ENCODE measurements around the gene DYSF.

DYSF gene

DNA sequence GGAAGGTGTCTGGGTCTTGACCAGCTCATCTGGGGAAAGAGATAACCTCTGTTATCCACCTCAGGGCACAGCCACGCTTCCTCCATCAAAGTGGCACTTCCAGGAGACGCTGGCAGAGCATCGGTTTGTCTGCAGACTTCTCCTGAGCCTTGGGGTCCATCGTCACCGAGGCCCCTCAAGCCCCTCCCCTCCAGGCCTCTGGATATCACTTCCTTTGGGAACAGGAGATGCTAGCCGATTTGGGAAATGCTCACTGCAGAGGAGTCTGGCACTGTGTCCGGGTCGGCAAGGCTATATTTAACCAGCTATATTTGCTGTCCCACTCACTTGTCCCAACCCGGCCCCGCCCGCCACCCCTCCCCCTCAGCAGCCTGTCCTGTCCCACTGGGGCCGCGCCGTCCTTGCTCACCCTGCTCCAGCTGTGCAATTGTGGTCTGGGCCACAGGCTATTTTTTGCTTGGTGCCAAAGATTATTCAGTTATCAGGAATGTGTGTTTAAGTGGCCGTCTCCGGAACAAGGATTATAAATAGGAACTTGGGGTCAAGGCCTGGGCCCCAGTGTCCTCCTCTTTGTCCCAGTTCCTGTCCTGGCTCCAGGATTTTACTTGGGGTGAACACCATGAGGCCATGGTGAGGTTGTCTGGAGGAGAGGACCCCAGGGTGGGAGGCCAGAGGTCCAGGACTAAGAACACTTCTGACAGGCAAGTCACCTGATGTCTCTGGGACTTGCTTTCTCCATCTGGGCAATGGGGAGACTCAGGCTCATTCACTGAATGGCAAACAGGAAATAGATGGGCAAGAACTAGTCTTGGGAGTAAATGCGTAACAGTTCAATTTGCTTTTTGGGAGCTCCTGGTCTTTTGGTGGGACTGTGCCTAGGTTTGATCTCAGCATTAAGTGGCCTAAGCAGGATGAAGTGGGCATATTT is 263.6 kb downstream of the DYSF start:
- no peak for DNase-seq

DNA sequence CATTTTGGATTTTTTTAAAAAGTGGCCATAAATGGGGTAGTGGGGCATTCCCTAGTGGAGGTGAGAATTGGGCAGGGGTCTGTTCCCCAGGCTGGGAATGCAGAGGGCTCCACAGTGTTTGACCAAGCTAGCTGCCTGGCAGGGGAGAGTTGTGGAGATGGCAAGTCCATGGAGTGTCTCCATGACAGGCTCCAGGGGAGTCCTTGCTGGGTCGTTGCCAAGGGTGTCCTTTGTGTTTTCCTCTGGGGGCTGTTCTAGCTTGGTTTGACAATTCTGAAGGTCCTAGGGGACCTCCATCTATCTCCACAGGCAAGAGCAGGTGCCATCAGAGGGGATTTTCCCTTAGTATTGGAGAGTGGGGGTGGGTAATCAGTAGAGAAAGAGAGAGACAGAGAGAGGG is 265.3 kb downstream of the DYSF start:
- DNase-seq = no peak

DNA sequence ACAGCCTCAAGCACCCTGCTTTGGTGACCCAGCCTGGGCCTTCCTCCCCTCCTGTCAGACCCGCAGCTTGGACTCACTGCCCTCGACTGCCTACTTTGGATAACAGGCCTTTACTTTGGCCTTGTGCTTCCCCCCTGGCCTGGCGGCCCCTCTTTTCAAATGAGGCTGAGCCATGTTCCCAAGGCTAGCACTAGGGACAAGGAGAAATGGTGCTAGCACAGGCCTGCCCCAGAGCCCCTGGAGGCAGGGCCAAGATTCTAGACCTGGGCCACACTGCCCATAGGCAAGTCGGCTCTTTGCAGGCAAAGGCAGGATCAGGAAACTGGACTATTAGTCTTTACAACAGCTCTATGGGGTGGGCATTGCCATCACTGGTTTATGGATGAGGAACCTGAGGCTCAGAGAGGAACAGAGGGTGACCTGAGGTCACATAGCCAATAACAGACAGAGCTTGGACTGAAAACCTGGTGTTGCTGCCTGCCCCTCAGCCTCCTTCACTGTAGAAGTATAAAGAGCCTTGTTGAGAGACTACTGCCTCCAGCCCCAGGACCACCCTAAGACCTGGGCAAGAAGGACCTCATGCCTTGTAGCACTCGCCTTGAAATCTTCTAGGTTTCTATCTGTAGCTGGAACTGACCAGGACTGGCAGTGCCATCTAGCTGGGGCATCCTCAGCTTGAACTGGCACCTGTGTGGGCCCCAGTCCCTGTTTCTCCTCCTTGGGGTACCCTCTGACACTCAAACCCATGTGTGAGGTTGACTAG is 266.3 kb downstream of the DYSF start:
- no peak for DNase-seq

DNA sequence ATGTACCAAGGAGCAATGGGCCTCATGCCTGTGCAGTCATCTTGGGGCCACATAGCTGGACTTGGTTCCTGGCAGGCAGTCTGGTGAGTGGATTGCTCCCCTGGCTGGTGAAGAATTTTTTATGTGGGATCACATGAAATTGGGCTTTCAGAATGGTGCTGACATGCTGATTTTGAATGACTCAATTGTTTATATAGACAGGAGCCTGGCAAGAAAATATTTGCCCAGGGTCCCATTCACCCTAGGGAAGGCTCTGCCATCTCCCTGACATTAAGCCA is 266.9 kb downstream of the DYSF start:
- no peak for DNase-seq

DNA sequence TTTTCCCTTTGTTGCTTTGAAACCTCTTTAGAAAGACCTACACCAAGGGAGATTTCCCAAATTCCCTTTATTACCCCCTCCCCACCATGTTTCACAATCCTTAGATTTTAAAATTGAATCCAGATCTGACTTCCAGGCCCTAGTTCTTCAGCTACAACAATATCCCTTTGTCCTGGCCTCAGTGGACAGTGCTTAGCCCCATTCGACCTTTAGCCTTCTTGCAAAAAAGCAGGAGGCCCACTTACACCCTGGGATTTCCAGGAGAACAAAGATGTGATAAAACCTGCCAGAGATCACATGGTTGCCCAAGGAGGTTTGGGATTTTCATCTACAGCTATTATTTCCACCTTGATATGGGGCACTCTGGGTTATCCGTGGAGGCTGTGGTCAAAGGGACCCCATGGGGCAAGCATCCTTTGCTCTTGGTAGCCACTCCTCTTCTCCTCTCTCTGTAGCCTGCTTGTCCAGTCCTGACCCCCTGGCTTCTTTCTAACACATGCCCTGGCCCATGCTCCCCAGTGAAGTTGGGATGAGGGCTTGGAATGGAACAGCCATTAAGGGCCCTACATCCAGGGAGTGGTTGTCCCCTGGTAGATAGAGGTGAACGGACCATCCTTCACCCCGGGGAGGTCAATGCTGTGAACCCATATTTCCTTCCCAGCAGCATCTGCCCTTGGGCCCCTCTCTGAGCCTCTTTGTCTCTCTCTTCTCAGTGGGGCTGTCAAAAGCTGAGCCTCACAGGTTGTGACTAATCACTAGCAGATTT is 267.4 kb downstream of the DYSF start:
- no peak for DNase-seq

DNA sequence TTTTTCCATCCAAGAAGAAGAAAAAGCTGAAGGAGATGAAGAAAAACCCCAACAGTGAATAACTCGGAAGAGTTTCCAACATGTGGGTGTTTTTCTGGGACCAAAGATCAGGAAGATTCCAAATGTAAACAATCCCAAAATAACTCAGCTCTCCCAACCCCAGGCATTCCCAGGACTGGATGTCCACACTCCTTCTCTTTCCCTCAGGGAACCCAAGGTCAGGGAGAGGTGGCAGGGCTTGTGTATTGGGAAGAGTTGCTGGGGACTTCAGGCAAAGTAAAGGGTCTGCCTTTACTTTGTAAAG is 268.0 kb downstream of the DYSF start:
- no peak for DNase-seq

DNA sequence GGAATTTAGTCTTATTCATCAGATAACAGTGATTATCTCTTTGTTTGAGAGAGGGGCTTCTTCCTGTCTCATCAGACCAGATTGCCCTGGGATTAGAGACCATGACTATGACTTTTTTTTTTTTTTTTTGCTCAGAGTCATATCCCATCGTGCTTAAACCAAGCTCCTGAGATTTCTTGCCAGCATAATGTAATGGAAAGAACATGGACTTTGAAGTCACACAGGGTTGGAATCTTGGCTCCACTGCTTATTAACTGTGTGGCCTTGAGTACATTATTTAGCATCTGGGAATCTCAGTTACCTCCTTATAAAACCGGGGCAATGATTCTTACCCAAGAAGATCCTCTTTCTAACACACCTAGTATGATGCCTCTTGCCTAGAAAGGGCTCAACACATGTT is 268.3 kb downstream of the DYSF start:
- DNase-seq = no peak

DNA sequence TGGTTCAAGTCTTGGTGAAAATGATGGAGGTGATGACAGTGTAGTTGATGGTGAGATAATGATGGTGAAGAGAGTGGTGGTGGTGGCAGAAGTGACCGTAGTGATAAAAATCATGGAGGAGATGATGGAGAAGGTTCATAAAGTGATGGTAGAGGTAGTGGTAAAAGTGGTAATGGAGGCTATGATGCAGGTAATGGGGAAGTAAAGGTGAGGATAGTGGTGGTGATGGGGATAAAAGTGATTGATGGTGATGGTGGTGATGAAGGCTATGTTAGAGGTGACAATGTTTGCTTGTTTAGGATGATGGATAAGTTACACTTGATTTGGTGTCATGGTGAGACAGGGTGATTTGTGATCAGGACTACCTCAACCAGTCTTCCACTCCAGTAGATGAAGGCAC is 268.9 kb downstream of the DYSF start:
- DNase-seq = no peak

DNA sequence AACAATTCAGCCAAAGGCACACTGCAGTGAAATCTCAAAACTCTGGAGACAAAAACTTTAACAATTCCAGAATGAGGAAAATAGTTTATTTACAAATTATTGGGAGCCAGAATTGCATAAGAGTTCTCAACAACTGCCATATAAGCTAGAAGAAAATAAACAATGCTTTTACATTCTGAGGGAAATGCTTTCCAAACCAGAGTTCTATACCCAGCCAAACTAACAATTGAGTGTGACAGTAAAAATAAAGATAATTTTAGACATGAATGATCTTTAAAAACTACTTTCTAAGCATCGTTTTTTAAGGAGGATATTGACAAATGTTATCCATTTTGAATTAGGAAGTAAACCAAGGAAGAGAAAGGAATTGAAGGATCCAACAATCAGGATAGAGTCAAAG is 271.4 kb downstream of the DYSF start:
- DNase-seq = no peak

DNA sequence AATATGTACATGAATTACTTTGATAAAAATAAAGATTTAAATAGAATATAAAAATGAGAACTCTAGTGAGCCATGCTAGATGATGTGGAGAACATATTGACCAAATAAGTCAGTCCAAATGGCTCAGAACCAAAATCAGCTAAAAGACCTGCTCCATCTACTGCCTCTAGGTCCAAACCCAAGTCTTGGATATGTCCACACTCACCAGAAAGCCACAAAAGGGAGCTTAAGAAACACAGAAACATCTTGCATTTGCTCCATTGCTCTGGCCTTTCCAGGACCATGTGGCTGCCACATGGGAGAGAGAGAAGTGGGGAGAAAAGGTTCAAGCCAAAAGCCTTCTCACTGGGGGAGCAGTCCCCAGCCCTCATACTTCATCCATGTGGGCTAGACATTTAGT is 272.5 kb downstream of the DYSF start:
- no peak for DNase-seq

DNA sequence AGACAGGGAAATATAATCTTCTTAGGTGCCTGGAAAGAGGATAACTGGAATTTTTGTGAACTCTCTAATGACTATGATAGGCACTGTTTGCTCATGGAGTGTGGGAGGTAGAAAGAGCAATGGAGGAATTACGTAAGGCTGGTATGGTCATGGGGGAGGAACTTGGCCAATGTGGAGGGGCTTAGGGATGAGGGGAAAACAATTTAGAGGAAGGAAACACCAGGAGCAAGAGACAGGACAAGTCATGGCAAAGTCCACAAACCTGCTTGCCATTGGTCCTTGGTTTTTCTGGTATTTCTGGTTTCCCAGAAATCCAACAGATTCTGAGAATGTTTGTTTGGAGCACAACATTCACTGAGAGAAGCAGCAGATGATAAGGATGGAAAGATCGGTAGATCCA is 274.2 kb downstream of the DYSF start:
- no peak for DNase-seq

DNA sequence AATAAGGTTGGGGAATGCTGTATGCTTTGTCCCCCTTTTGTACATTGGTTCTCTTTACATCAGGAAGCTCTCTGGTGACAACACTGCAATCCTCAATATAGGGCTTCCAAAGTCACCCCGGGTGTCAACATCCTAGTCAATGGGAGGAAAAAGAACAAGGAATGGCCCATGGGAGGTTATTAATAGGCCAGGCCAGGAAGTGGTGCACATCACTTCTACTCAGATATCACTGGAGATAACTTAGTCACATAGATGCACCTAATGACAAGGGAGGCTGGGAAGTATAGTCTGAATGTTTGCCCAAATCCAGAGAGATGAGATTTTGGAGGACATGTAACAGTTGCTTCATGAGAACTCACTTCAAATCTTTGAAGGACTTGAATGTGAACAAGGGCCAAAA is 274.7 kb downstream of the DYSF start:
- DNase-seq = no peak

DNA sequence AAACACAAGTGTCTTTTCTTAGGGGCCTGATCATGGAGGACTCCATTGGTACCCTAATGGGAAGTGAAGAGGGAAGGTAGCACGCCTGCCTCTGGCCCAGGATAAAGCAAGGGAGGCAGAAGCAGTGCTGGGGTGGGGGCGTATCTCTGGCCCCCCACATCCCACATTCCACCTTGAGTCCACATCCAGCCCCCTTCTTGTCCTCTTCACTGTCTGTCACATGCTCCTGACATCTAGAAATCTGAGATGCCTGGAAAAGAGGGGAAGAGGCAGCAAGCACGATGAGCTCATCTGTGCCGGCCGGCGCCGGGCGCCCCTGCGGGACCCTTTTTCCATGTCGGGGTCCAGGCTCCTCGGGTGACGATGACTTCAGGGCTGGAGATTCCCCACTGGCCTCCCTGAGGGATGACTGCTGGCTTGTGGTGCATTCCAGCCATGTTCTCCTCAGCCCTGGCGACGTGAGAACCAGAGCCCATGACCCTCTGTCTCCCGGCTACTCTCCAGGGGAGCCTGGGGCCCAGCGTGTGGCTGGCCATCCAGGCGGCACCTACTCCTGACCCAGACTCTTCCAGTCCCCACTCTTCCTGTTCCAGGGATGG is 277.5 kb downstream of the DYSF start:
- no peak for DNase-seq

DNA sequence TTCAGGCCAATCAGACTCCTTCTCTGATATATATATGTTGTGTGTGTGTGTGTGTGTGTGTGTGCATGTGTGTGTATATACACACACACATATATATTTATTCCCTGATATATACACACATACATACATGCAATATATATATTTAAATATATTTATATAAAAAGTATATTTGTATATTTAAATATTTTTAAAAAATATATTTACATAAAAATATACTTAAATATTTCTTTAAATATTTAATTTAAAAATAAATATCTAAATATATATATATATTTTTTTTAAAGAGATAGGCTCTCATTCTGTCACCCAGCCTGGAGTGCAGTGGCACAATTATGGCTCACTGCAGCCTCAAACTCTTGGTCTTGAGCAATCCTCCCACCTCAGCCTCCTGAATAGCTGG is 281.3 kb downstream of the DYSF start:
- no peak for DNase-seq

DNA sequence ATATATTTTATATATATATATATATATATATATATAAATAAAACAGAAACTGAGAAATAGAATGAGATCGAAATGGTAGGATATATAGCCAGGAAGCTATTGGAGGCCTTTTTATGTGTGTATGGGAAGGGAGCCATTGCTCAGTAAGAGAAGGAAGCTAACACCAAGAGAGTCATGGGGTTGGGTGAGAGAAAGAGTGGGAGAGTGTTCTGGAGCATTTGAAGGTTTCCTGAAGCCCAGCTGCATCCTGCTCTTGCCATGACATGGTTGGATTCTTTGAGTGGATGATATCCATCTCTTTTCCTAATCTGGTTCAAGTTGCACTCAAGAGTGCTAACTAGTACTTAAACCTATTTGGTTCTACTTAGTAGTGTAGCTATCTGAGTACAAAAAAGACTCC is 282.3 kb downstream of the DYSF start:
- no peak for DNase-seq

Data from stimulated activated naive CD4-positive, alpha-beta T cell (primary cell).